Choroid plexus epithelial cell (primary cell): ENCODE results near the gene CPE.

Experiments
- DNase-seq: peaks from one replicate; pipeline ENCODE4 v3.0.0-alpha.2; 2010; ENCODE audit warnings: low read depth
- H3K4me3 ChIP-seq: 2 replicates; pipeline ENCODE4 v1.5.1; 2011; ENCODE audit warnings: low read depth, mild to moderate bottlenecking, control low read depth, low read length, moderate library complexity
- TF ChIP-seq, protein P1 (sequence below): conservative IDR thresholded peaks from 2 replicates; pipeline ENCODE4 v1.5.1; 2011; ENCODE audit warnings: low read depth, mild to moderate bottlenecking, control low read depth, inconsistent platforms, low read length, moderate library complexity

Gene CPE

DNA sequence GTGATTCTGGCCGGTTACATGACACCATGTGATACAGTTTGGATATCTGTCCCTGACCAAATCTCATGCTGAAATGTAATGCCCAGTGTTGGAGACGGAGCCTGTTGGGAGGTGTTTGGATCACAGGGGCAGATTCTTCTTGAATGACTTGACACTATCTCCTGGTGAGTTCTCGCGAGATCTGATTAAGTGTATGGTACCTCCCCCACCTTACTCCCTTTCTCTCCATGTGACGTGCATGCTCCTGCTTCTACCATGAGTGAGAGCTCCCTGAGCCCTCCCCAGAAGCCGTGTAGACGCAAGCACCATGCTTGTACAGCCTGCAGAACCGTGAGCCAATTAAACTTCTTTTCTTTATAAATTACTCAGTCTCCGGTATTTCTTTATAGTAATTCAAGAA is 23.6 kb downstream of the CPE start:
- TF ChIP-seq, protein P1, sequence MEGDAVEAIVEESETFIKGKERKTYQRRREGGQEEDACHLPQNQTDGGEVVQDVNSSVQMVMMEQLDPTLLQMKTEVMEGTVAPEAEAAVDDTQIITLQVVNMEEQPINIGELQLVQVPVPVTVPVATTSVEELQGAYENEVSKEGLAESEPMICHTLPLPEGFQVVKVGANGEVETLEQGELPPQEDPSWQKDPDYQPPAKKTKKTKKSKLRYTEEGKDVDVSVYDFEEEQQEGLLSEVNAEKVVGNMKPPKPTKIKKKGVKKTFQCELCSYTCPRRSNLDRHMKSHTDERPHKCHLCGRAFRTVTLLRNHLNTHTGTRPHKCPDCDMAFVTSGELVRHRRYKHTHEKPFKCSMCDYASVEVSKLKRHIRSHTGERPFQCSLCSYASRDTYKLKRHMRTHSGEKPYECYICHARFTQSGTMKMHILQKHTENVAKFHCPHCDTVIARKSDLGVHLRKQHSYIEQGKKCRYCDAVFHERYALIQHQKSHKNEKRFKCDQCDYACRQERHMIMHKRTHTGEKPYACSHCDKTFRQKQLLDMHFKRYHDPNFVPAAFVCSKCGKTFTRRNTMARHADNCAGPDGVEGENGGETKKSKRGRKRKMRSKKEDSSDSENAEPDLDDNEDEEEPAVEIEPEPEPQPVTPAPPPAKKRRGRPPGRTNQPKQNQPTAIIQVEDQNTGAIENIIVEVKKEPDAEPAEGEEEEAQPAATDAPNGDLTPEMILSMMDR = no peak
- DNase-seq = no peak
- H3K4me3 ChIP-seq = no peak overlapping the region

DNA sequence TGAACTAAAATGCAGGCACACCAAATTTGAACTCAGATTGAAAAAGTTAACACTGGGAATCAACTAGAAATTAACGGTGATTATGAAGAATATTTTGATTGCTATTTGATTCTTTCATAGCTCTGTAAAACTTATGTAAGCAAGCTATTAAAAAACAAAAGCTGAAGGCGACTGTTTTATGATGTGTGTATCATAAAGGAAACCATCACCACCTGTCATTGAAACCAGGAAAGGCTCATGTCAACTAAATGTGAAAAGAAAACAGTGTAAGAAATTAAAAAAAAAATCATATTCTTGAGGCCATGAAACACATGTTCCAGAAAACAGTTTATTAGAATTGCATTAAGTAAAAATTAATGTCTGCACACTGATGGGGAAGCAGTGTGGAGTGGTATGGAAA is 24.2 kb downstream of the CPE start:
- DNase-seq = no peak
- TF ChIP-seq, protein P1 = no peak

DNA sequence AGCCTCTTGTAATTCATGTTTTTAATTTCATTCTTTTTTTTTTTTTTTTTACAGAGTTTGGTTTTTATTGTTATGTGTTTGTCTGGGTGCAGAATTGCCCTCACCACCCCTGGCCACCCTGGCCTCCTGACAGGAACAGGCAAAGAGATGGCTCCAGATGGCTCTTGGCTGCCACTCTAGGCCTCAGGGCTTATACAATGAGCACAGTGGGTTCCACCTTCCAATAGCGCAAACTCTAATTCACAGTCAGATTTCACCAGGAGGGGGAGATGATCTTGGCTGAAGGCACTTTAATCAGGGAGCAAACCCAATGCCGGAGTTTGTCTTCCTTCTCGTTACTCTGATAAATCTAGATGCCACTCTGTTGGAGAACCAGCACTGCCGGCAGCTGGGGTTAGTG is 24.8 kb downstream of the CPE start:
- DNase-seq = no peak
- TF ChIP-seq, protein P1 = no peak
- H3K4me3 ChIP-seq = no peak overlapping the region

More for the DNA sequence above, 24.2 kb downstream of the CPE start:
- H3K4me3 ChIP-seq = no peak overlapping the region

DNA sequence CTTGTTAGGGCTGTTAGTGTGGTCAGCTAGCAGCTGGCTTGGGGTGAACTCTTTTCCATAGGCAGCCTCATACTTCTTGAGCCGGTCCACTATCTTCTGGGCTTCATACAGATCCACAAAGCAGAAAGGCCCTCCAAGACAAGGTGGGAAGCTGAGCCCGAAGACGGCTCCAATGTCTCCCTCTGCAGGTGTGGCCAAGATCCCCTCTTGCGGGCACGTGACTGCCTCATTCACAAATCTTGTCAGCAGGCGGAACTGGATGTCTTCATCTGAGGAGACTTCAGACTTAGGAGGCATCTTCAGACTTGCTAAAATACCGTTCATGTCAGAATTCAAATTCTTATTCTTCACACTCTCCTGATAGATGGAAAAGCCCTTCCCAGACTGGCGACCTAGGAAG is 25.3 kb downstream of the CPE start:
- TF ChIP-seq, protein P1 = no peak
- H3K4me3 ChIP-seq = no peak overlapping the region
- no peak for DNase-seq

DNA sequence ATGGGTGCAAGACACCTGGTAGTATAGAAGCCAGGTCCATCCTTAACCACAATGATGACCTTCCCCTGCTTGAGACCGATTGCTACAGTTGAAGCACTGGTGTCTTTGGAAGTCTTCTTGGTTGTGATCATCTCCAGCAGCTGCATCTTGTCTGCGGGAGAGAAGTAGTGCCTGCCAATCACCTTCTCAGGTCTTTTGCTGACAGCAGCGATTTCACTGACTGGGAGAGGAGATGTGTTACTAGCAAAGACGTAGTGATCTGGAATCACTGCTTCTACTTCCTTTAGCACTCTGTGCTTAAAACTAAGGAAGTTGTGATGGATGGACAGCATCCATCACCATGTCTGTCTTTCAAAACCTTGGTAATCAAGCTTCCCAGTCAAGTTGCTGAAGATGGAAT is 25.9 kb downstream of the CPE start:
- no peak for DNase-seq
- no peak overlapping the region for H3K4me3 ChIP-seq
- TF ChIP-seq, protein P1 = no peak

DNA sequence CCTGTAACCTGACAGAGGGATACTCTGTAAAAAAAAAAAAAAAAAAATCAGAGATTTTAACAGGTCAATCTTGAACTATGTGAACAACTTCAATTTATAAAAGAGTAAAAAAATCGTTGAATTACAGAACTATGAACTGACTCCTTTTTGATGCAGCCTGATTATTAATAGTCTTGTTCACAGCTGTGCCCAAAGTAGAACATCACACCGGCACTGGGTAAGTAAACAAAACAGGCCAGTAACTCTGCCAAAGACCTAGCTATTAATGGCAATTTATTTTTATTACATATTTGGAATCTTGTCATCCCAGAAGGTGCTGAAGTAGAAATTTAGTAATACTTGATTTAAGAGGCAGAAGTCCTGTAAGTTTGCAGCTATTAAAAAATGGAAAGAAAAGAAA is 31.4 kb downstream of the CPE start:
- DNase-seq = no peak
- TF ChIP-seq, protein P1 = no peak
- H3K4me3 ChIP-seq = no peak overlapping the region

DNA sequence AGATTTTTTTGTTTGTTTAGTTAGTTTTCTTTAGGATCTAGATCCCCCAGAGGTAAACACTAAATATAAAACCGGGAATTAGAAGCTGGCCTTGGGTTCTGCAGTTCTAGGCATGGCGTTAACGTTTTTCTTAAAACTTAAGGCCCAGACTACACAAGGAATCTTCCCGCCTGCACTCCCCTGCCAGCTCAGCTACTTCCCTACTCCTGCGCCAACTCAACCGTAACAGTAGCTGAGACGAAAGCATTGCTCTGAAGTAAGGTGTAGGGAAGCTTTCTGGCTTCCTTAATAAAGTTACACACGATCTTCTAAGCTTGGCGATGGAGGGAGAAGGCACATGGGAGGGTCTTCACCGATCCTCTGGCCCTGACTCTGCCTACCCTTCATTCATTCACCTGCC is 37.1 kb downstream of the CPE start:
- no peak for DNase-seq
- no peak overlapping the region for H3K4me3 ChIP-seq

More for the DNA sequence above, 37.1 kb downstream of the CPE start:
- TF ChIP-seq, protein P1 = no peak
